ENCODE data around the gene USP48.

USP48 gene

GRCh38 chr1:21652101-21652936 lies 130.6 kb downstream of the USP48 start:
- no peak for DNase-seq

DNA sequence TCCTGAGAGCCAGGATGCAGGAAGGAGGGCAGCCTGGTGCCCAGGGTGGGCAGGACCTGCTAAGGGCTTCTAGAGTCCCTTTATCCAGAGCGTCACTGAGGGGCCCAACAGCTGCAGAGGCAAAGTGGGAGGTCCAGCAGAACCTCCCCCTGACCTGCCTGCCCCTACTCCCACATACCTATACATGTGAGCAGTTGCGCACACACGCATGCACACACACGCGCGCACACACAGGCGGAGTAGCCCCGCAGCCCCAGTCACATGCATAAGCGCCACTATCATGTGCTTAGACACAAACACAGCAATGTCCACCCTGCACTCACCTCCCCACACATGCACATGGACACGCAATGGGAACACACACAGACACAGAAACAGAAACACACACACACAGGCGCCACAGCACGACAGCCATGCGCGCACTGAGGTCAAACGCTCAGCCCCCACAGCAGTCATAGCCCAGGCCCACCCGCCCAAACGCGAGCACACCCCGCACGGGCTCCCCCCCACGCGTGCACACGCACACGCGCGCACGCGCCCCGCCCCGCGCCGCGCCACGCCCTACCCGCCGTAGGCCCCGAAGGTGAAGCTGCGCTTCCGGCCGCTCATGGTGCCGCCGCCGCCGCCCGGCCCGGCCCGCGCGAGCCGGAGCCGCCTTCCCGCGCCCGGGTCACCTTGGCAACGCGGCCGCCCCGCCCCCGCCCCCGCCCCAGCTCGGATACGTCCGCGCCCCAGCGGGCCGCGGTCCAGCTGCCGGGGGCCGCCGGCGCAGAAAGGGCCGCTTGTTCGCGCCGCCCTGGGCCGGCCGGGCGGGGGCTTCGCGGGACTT lies 131.5 kb downstream of the USP48 start:
- DNase-seq: peak; percentile 60

DNA sequence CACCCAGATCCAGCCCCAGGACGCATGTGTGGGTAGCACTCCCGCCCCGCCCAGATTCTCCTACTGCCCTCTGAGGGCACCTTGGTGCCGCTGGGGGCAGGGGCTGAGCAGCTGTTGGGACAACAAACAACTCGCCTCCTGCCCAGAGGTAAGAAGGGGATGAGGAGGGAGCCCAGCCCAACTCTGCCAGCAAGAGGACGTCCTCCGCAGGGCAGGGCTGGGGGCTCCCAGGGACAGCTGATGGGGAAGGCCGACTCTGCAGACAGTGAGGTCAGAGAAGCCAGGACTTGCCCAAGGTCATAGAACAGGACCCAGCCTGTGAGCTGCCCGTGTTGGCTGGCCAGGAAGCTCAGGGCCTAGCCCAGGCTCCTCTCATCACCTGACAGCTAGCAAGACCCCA lies 132.5 kb downstream of the USP48 start:
- DNase-seq: no peak

DNA sequence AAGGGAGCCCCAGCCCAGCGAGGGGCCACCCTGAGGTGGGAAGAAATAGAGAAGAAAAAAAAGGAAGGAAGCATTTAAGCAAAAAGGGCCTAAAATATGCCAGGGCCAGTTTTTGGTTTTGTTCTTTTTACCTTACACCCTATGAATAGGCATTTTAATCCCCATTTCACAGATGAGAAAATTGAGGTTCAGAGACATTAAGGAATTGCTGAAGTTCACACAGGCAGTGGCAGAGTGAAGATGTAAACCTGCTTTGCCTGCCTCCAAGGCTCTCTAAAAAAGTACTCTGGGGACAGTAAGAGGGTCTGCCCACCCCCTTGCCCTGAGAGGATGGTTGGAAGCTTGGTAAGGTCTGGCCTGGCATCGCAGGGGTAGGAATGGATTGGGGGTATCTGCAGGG lies 133.6 kb downstream of the USP48 start:
- no peak for DNase-seq

GRCh38 chr1:21648791-21649190 lies 134.2 kb downstream of the USP48 start:
- no peak for DNase-seq

DNA sequence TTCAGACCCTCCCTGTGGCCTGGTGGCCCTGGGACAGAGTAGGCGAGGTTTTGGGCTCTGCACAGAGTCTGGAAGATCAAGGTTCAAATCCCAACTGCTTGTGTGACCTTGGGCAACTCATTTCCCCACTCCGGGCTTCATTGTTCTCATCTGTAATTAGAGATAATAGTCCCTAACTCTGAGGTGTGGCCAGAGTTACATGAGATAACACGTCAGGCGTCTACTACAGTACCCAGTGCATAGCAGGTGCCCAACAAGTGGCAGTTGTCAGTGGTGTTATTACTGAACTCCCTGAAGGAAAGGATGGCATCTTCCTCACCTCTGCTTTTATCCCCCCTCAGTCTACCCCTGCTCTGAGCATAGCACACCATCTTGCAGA lies 134.6 kb downstream of the USP48 start:
- no peak for DNase-seq

DNA sequence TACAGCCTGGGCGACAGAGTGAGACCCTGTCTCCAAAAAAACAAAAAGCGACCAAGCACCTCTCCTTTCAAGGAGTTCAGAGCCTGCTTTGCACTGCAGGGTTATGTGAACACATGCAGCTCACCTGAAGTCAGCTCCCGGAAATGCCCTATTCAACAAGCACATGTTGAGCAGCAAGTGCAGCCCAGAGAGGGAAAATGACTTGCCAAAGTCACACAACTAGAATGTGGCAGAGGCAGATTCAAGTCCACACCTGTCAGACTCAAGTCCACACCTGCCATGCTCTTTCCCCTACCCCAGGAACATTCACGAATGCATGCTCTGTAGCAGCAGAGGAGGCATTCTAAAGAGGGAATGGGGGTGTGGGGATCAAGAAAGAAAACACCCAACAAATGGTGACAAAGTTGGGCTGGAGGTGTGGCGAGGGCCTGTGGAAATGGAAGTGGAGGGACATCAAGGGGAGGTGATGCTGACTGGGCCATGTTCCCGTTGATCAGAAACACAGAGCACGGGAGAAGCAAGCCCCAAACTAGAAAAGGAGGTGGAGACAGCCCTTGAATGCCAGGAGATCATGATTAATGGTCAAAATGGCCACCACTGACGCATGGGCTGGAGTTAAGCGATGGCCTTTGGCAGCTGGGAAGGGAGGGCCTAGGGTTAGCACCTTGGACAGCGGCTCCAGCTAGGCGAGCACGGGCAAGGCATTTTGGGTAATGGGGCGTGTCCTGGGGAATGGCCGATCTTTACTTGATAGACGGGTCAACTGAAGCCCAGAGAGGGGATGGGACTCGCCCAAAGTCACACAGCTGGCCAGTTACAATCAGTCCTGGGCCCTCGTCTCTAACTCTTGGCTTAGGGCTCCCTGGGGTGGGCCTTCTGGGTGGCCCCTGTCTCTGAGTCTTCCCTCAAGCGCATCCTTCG lies 135.3 kb downstream of the USP48 start:
- peak; percentile 20 for DNase-seq

DNA sequence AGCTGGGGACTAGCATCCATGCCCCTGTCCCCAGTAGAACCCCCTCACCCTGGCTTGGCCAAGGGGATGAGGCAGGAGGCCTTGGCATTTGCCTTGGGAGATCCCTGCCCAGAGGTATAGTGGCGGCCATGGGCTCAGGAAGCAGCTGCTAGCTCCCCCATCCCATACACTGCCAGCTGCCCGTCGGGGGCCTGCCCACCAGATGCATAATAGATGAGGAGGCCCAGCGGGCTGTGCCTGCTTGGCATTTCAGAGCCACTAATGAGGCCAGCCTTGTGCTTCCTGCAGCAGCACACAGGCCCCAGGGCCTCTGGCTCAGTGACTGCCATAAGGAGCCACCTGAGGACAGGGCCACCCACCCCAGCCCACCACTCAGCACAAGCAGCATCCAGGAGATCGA lies 137.4 kb downstream of the USP48 start:
- no peak for DNase-seq

DNA sequence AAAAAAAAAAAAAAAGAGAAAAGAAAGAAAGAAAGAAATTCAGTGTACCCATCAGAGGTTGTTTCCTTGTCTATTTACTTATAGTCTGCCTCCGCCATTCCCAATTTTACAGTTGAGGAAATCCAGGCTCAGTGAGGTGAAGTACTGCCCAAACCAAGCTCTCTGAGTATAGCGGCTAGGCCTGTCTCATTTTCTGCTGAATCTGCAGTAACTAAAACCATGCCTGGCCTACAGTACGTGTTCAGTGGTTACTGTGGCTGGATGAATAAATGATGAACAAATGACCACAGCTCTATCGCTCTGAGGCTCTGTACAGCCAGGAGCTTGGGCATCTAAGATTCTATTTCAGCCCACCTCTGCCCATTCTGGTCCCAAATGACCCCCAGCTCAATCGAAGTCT lies 138.0 kb downstream of the USP48 start:
- DNase-seq: no peak

DNA sequence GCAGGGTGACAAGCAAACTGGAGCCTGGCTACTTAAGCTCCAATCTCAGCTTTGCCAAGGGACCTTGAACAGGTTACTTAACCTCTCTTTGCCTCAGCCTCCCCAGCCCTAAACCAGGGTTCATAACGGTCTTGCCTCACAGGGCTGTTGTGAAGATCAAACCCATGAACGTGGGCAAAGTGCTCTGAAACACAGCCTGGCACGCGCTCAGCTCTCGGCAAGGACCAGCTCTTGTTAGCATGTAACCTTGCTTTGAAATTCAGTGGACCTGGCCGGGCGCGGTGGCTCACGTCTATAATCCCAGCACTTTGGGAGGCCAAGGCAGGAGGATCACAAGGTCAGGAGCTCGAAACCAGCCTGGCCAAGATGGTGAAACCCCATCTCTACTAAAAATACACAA lies 138.6 kb downstream of the USP48 start:
- DNase-seq: no peak

- no peak for DNase-seq
Observed at GRCh38 chr1:21643624-21644023, 139.3 kb downstream of the USP48 start.

DNA sequence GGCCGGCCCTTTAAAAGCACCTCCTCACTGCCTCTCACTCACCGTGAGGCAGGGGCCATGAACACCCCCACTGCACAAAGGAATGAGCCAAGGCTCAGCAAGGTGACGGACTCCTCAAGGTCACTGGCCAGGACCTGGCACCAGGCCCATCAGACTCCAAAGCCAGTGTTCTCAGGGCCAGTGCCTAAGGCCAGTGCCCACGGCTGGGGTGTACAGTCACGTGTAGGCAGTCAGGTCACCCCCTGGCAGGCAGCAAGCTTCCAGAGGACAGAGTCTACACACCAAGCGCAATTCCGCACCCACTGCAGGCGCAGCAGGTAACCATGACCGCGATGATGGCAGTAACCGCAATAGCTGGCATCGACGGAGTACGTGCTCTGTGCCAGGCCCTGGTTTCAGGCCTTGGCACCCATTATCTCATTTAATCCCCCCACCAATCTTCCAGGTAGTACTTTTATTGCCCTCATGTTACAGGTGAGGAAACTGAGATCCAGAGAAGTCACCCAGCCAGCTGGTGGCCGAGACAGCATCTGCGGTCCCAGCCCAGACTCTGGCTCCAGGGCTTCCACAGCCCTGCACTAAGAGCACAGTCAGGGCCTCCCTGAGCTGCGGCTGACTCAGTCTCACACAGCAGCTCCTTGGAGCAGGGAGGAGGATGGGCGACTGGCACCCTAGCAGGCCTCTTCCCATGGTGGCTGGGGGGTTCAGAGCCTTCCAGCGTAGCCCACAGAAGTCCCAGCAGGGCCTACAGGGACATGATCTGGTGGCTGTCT lies 140.8 kb downstream of the USP48 start:
- no peak for DNase-seq

- no peak for DNase-seq
Observed at GRCh38 chr1:21641537-21641936, 141.4 kb downstream of the USP48 start.

- no peak for DNase-seq
Observed at GRCh38 chr1:21641076-21641475, 141.9 kb downstream of the USP48 start.

GRCh38 chr1:21640653-21641052 lies 142.3 kb downstream of the USP48 start:
- no peak for DNase-seq

GRCh38 chr1:21639594-21640041 lies 143.3 kb downstream of the USP48 start:
- DNase-seq: no peak

DNA sequence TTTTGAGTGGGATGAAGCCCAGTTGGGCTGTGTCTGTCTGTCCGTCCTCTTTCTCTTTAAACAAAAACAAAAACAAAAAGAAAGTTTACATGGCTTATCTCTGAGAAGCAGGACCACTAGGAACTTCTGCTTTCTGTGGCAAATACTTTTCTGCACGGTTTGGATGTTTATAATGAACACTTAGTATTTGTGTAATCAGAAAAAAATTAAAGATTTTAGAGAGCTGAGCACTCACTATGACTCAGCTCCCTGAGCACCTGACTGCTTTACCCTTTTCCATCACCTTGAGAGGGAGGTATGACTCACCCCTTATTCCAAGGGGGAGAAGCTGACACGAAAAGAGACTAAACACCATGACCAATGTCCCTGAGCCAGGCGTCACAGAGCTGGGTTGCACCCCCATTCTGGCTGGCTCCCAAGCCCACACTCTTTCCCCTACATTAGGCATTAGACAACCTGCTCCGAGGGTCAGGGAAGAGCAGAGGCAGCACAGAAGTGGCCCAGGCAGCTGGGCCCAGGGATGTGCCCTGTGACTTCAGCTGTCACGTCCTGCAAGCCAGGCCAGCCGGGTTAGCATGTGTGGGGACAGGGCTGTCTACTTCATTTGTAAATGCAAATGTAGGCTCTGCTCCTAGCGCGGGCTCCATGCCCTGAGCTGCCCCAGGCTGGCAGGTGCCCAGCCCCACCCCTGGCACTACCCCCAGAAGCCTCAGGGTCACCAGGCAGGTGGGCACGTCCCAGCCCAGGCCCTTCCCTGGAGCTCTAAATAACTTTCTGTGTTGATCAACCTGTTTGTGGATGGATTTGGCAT lies 144.2 kb downstream of the USP48 start:
- no peak for DNase-seq

GRCh38 chr1:21637514-21637913 lies 145.4 kb downstream of the USP48 start:
- DNase-seq: no peak

DNA sequence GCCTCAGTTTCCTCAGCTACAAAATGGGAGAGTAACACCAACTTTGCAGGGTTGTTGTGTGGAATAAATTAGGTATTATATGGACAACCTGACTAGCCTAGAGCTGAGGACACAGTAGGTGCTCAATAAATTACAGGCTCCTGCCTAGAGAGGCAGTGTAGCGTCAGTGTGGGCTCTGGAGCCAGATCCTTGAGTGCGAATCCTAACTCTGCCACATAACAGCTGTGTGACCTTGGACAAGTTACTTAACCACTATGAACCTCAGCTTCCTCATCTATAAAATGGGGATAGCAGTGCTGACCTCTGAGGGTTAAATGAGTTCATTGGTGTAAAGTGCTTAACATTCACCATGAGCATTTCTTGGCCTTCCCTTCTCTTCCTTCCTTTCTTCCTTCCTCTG lies 146.9 kb downstream of the USP48 start:
- no peak for DNase-seq

DNA sequence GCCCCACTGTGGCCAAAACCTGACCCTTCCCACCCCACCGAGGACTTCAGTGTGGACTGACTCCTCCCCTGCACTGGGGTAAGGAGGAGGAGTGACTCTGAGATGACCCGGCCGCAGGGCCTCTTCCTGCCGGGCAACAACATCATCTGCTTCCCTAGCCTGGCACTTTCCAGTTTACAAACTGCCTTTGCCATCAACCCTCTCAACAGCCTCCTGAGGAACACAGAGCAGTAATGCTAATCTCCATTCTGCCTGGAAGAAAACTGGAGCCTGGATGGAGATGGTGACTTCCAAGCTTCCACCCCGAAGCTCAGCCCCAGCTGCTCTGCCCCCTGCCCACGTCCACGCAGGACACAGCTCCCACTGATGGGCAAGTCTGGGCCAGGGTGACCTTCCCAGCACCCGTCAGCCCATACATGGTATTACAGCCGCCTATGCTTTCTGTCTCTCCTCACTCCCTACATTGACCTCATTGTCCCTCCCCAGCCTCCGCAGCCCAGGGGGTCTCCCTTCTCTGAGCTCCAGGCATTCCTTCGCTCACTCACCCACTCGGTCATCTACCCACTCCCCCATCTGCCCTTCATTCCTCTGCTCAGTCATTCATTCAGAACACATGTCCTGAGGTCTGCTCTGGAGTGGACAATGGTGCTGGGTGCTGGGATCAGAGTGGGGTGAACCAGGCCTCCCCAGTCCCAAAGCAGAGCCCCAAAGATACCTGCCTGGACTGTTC lies 148.0 kb downstream of the USP48 start:
- no peak for DNase-seq
